GM12892 (cell line): ENCODE data around the gene SIRT7.

Experiments used
- POLR2A ChIP-seq: IDR thresholded peaks from 2 replicates; pipeline ENCODE4 v1.6.1; 2011; ENCODE audit warnings: low read depth, low read length, control low read depth
- TAF1 ChIP-seq: IDR thresholded peaks from 2 replicates; pipeline ENCODE4 v1.6.1; 2011; ENCODE audit warnings: low read depth, mild to moderate bottlenecking, control low read depth, low read length, borderline replicate concordance

- no peak for TF ChIP-seq POLR2A
- TF ChIP-seq TAF1 = no peak
Measured at GRCh38 chr17:81920612-81921536, 2.9 kb upstream of the SIRT7 start.
